Erythroblast (primary cell): ENCODE data around the gene ZNF331.

Experiments used
- GATA1 ChIP-seq: IDR thresholded peaks from 2 replicates; pipeline ENCODE4 v1.6.1; 2011; ENCODE audit warnings: low read depth, mild to moderate bottlenecking, control low read depth, low read length, moderate library complexity
- POLR2A ChIP-seq: IDR thresholded peaks from 2 replicates; pipeline ENCODE4 v1.6.1; 2011; ENCODE audit warnings: mild to moderate bottlenecking, low read length

GRCh38 chr19:53546758-53547513 is 9.0 kb downstream of the ZNF331 start:
- TF ChIP-seq POLR2A: no peak
- TF ChIP-seq GATA1: no peak
